Hindlimb muscle (tissue), 1 donor: ENCODE data around the gene PKIB. TPM values are rescaled to one million over a fixed set of nuclear protein-coding genes. Genes with fewer than 3 reads are reported as not detected.

Source experiments
- DNase-seq: peaks from one replicate; pipeline ENCODE4 v3.0.0-alpha.2; 2013
- polyA plus RNA-seq: library from polyadenylated mRNA; unstranded; fragments of 120-200 nt; gene quantifications from one replicate; pipeline ENCODE4 v1.2.1, GENCODE V29; 2013; ENCODE audit not compliant: insufficient read length

PKIB gene
- polyA plus RNA-seq, 1 donor, result 0.44 TPM

DNA sequence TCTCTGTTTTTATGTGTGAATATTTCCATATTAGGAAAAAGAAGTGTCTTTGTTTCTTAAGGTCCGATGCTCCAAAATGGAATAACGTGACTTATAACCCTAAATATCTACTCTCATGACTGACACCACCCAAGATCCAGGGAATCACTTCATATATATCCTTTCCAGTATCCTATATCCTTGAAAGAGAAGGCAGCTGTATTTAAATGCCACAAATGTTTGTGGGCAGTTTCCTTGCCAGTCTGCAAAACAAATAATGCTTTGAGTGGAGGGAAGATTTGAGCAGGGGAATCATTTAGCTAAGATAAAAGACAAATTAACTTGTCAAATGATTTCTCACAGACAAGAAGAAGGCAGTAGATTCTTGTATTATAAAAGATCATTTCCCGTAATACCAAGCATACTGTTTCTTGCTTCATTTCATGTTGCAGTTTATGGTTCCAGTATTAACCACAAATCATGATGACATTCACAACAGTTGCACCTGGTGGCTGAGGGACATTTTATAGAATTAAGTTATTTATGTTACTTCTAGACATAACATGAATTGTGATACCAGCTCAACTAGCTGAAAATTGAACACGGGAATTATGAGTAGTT, 139.3 kb downstream of the PKIB start:
- DNase-seq, result no peak

DNA sequence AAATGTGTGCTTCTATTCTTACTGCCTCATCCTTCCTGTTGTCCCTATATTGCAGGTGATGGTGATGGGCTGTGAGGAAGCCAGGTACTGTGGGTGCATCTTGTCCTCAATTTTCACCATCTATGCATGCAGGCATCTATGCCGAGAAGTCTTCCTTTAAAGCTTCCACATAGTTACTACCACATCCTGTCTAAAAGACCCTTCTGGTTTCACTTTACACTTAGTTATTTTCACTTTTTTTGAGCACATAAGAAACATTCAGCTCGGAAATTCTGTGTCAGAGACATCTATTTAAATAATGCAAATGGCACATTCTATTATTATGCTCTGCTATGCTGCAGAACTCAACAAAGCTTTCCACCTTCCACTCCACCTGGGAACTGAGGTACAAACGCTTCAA, 141.1 kb downstream of the PKIB start:
- DNase-seq, result no peak

DNA sequence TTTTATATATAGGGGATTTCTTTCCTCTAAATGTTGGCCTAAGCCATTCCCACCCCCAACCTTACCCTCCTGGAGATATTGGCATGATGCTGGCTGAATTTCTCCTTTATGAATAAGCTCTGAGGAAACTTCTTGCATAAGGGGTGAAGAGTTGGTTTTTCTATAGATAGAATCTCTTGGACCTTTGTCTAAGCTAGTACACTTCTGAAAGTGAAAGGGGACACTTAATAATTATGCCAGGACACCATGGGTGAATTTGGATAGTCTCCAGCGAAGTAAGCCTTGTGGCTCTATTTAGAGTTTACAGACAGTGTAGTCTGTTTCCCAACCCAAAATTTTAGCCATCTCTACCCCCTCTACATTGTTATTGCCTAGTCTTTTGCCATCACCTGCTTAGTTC, 142.3 kb downstream of the PKIB start:
- DNase-seq, result no peak

DNA sequence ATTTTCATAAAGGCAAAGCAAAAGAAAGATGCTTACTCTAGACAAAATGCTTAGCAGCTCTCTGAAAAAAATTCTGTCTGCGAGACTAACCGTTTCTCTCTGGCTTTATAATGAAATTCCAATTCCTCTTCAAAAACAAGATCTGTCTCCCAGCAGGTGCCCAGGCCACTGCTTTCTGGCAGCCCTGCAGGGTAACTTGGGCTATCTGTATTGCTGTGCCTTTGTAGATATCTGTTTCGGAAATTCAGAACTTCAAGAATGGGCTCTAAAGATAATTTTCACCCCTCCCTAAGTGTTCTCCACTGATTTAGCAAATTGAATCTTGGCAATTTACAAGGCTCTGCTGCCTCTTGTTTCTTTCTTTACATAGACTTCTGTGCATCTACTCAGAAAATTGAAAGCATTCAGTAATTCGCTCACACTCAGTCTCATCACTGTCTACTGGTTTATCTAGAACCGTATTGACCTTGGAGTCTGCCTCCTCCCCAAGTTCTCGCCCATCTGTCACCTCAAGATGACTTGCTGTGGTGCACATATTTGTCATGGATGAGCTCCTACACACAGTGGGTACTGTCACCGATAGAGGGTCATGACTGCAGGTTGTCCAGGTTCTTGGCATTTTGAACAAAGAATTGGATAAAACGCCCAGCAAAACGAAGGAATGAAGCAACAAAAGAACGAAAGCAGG, 142.9 kb downstream of the PKIB start:
- no peak for DNase-seq

DNA sequence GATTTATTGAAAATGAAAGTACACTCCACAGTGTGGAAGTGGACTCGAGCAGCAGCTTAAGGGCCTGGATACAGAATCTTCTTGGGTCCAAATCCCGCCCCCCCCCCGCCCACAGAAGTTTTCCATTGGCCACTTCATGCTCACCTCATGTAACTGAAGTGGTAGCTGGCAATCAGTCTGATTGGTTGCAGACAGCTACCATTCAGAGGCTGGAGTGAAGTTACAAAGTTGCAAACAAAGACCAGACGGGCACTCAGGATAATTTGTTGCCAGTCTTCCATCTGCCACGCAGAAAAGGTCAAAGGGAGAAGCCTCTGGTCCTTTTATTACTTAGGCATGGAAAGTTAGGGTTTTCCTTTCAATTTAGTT, 143.5 kb downstream of the PKIB start:
- no peak for DNase-seq

DNA sequence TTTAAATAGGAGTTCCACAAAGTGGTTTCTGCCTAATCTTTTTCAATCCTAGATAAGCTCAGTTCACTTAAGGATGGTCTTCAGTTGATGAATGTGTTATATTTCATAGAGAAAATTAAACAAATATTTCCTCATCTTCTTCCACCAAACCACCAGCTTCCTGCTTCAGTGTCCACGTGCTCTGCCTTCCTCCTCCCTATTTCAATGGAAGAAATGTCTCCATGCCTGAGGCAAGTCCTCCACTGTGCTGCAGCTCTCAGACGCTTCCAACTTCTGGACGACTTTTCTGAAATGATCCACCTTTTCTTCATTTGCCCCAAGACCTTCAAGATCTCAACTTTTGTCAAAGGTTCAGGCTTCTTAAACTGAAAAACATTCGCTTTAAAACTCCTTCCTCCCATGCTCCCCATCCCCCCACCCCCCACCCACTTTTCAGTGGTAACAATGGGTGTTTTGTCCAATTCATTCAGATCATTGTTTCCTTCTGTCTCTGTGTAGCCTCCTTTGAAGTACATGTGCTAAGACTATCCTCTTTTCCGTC, 144.1 kb downstream of the PKIB start:
- DNase-seq, result no peak

DNA sequence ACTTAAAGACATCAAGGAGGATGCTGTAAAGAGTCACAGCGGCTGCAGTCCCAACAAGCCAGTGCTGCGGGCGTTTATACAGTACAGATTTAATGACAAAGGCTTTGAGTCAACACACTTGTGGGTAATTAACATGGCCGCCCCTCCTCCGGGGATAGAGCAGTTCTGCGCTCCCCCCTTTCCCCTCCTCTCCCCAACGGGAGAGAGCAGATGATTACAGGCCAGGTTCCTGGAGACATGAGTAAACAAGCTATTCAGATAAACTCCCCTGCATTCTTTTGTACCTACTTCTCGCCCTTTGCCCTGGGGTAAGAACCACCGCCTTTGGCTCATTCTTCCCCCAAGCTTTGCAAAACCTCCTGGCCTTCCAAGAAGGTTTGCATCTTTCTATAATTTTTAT, 145.7 kb downstream of the PKIB start:
- DNase-seq, result no peak

DNA sequence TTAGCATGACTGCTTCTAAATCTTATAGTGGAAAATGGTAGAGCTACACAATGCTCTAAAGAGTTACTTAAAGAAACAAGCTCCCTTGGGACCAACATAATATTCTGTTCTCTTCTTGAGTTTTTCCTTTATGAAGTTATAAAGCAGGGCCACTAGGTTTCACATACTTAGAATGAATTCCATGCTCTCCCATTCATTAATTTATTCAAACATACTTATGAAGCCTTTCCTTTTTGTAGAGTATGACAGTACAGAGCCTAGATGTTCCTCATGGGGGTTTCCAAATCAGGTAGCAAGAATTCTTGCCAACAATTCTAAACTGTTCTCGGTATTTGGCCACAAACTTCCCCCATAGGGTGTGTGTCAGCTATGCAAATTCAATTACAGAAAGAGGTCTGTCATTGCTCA, 148.7 kb downstream of the PKIB start:
- DNase-seq, result no peak

DNA sequence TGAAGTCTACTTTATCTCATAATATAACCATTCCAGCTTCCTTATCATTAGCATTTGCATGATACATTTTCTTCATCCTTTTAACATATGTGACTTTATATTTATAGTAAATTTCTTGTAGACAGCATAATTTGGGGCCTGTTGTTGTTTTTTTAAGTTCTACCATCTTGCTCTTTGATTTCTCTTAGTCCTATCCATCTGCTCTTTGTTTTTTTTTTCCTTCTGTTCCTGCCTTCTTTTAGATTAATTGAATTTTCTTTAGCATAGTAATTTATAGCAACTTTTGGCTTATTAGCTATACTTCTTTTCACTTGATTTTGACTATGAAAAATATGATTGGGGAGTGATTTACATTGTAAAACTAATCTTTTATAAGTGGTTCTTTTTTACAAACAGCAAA, 150.1 kb downstream of the PKIB start:
- DNase-seq, result no peak

DNA sequence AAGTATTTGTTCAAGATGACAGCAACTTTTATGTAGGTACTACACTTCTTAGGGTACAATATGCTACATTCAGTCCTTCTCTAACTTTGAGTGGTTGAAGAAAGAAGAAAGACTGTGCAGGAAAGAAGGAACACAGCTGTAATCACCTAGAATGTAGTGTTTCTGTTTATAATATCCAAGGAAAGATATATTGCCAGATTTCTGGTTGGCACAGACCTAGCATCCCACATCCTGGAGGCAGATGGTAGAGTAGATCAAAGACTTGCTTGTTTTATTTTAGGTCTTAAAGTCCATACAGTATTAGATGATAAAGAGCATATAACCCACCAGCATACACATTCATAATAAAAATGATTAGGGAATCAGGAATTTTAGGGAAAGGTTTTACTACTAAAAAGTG, 156.1 kb downstream of the PKIB start:
- no peak for DNase-seq

DNA sequence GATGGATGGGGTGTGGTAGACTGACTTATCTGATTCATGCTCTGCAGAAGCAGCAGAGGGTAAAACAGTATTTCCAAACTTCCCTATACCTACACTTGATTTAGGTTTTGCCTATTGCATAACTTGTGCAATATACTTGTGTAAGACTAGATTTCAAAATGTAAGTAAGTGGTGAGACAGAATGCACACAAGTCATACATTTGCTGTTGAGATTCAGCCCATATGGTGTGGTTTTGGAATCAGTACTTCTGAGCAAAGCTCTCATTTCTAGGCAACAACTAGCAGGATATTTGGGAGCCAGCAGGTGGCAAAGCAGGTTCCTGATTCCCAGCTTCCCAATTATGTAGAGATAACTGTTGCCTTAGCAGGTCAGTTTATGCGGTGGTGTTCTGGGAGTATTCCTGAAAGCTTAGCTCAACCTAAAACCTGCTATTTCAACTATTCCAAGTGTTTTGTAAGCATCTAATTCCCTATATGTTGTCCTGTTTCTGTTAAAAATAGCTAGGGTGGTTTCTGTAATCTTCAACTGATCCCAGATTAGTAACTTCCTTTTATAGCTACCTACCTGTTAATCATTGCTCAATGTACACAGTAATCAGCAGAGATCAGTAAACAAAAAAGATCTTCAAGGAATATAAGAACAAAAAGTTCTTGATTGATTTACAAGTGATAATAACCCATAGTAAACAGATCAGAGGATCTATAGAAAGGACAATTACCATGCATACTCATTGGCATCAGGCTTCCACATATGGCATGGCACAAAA, 160.8 kb downstream of the PKIB start:
- DNase-seq, result no peak

DNA sequence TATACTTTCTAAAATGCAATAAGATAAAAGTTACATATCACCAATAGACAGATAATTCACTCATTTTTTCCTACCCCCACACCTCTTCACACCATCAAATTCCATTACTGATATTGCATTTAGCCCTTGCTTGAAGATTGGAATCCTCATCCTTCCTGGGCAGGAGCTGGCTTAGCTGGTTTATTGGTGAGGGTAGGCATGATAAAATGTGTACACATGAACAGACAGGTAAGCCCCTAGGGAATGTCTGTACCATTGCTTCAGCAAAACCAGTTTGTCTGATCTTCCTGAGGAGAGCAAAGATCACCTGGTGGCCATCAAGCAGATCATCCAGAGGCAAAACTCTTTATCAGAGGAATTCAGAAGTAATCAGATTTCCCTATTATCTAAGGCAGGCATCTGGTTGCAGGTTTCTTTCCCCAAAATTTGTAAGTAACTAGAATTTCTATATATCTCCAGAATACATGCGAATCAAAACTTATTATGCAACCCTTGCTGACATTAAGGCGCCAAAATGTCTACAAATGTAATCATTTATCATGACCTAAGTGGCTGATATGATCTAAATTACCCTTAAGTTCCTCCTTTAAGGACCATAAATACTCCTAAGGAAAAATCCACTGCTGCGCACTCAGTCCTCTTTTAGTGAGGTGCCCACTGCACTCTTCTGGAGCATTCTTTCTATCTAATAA, 162.7 kb downstream of the PKIB start:
- no peak for DNase-seq

Other genes starting within 250 kb of the PKIB start
- 27.1 TPM for gene HSF2, start 210.8 kb upstream of the PKIB start, polyA plus RNA-seq
- 138 TPM for gene SERINC1, start 138.6 kb upstream of the PKIB start, polyA plus RNA-seq
- 0.39 TPM for gene FABP7, start 169.3 kb downstream of the PKIB start, polyA plus RNA-seq
- 16.0 TPM for gene SMPDL3A, start 178.9 kb downstream of the PKIB start, polyA plus RNA-seq